GM19372 (cell line): Measurements from ENCODE around the gene NLRP11.
"Not testable (repeated sequence)": the region's sequence is repeated elsewhere in the genome, so short reads cannot be mapped to it uniquely, and the experiment has no call there.

Experiments used
- ATAC-seq: cut with Tn5 transposase; IDR thresholded peaks from one replicate; pipeline ENCODE4 v1.9.1; 2021; ENCODE audit warnings: mild to moderate bottlenecking, low read depth, moderate library complexity; ENCODE audit not compliant: unreplicated experiment

Gene NLRP11

GRCh38 chr19:55781112-55781511 lies 50.7 kb downstream of the NLRP11 start:
- ATAC-seq: no peak

- no peak for ATAC-seq
These were observed 53.5 kb downstream of the NLRP11 start for GRCh38 chr19:55778331-55778730.

DNA sequence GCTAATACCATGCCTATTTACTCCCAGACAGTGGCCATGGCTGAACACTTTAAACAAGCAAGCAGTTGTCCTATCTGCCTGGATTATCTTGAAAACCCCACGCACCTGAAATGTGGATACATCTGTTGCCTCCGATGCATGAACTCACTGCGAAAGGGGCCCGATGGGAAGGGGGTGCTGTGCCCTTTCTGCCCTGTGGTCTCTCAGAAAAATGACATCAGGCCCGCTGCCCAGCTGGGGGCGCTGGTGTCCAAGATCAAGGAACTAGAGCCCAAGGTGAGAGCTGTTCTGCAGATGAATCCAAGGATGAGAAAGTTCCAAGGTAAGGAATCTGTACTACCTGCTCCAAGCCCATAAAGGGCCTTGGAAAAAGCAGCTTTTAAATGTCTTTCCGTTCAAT lies 54.3 kb downstream of the NLRP11 start:
- no peak for ATAC-seq

- ATAC-seq: not testable (repeated sequence)
These were observed 62.2 kb downstream of the NLRP11 start for GRCh38 chr19:55769632-55770031.

DNA sequence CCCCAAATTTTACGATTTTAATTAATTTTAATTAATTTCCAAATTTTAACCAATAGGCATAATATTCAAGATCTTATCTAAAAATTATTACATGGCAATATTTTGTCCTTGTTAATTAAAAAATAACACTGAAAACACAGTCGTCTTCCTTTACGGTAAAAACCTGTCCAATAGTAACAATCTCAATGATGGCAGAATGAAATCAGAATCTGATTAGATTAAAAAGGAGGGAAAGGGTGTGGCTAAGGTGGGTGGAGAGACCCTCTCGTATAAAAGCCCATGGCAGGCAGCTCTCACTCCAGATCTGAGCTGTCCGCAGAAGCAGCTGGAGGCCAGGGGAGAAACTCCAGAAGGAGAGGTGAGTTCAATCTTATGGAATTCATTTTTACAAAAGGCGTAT lies 63.0 kb downstream of the NLRP11 start, which contains the start of gene RFPL4AL1:
RFPL4AL1 (plus strand) TSS at position 301 of the 400 bp plus-strand sequence. CDS start 2,687 bp downstream, outside the sequence.
- not testable (repeated sequence) for ATAC-seq

DNA sequence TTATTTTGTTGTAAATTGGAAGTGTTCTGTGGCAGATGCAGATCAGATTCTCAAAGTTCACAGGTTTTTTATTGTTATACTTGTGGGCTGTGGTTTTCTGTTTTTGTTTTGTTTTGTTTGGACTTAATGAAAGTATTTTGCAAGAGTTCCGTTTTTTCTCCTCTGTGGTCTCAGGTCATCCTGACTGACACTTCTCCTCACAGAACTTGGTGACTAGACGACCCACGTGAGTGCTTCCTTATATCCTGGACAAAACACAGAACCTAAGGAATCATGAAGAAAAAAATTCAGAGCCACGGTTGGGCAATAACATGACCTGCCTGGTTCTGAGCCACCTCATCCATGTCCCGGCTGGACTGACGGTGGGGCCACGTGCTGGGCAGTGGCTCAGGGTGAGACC lies 65.3 kb downstream of the NLRP11 start:
- ATAC-seq: no peak

DNA sequence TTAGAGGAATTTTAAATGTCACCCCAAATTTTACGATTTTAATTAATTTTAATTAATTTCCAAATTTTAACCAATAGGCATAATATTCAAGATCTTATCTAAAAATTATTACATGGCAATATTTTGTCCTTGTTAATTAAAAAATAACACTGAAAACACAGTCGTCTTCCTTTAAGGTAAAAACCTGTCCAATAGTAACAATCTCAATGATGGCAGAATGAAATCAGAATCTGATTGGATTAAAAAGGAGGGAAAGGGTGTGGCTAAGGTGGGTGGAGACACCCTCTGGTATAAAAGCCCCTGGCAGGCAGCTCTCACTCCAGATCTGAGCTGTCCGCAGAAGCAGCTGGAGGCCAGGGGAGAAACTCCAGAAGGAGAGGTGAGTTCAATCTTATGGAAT lies 73.0 kb downstream of the NLRP11 start, which contains the start of gene RFPL4A:
RFPL4A (plus strand) TSS at position 301 of the 400 bp plus-strand sequence. CDS start 2,704 bp downstream, outside the sequence.
- not testable (repeated sequence) for ATAC-seq

- ATAC-seq: not testable (repeated sequence)
These were observed 75.0 kb downstream of the NLRP11 start for GRCh38 chr19:55756808-55757207.

- no peak for ATAC-seq
These were observed 78.4 kb downstream of the NLRP11 start for GRCh38 chr19:55753401-55753800.

- ATAC-seq: no peak
These were observed 81.1 kb downstream of the NLRP11 start for GRCh38 chr19:55750715-55751114.

- ATAC-seq: no peak
These were observed 93.5 kb downstream of the NLRP11 start, which contains the start of gene NLRP9 for GRCh38 chr19:55738302-55738701. Gene NLRP9 (minus strand): TSS chr19:55738402. CDS start chr19:55738374, 28 bp downstream.
